ENCODE measurements around the gene FXYD6. TPM values are rescaled to one million over a fixed set of nuclear protein-coding genes. Genes with fewer than 3 reads are reported as not detected.

The FXYD6 gene
- total and polyA plus RNA-seq, 12 donors = 34.3 to 218 (median 94.1) TPM

DNA sequence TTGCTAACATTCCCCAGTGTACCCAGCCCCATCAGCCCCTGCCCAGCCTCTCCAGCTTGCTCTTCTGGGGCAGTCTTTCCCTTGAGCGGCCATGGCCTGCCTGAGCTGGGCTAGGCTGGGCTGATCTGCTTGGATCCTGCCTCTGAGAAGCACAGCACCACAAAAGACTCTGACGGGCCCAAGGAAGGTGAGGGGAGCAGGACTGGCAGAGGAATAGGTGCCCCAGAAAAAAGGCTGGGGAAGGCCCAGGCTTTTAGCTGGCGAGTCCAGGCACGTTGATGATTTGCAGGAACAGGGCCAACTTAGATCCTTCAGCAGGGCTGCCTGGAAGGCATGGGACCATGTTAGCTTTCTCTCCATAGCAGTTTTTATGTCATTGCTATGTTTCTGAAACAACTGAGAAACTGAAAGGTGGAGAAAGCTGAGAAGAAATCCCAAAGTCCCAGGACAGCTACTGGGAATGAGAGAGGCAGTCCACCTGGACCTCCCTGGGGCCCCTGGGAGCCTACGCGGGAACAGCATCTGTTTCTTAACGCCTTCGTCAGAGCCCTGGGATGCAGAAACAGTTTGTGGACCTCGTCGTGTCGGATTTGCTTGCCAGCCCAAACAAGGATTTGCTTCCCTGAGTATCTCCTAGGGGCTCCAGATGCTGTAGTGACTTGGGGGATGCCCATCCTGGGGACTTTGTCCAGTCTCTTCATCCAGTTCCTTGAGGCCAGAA, 24.4 kb upstream of the FXYD6 start:
- H3K9me3 ChIP-seq (replicated peaks in 1 of 3) = no peaks in the 10 kb centered on the region
- no peaks in the 10 kb centered on the region for H3K36me3 ChIP-seq (replicated peaks in 1 of 2)
- no peak overlapping the region for H3K4me3 ChIP-seq
- intact Hi-C loops (cut with DNase I) = loop anchor here in 1 of 2 donors (5.0 kb wide), 1 partner anchor 54 kb away; no protein-coding TSS in a partner anchor
- 86 to 94% (median 90%) methylated on average over 9 to 11 of the region's 11 CpGs for WGBS, 4 donors
- no peaks in the 10 kb centered on the region for H3K27me3 ChIP-seq
- no peak overlapping the region for H3K27ac ChIP-seq
- H3K4me1 ChIP-seq (replicated peaks in 1 of 2) = no peaks in the 10 kb centered on the region
- TF ChIP-seq, protein P1, sequence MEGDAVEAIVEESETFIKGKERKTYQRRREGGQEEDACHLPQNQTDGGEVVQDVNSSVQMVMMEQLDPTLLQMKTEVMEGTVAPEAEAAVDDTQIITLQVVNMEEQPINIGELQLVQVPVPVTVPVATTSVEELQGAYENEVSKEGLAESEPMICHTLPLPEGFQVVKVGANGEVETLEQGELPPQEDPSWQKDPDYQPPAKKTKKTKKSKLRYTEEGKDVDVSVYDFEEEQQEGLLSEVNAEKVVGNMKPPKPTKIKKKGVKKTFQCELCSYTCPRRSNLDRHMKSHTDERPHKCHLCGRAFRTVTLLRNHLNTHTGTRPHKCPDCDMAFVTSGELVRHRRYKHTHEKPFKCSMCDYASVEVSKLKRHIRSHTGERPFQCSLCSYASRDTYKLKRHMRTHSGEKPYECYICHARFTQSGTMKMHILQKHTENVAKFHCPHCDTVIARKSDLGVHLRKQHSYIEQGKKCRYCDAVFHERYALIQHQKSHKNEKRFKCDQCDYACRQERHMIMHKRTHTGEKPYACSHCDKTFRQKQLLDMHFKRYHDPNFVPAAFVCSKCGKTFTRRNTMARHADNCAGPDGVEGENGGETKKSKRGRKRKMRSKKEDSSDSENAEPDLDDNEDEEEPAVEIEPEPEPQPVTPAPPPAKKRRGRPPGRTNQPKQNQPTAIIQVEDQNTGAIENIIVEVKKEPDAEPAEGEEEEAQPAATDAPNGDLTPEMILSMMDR (IDR thresholded peaks at IDR 0.05) = no peak
- no peak for TF ChIP-seq POLR2A (IDR thresholded peaks at IDR 0.05)
- no peak for DNase-seq

DNA sequence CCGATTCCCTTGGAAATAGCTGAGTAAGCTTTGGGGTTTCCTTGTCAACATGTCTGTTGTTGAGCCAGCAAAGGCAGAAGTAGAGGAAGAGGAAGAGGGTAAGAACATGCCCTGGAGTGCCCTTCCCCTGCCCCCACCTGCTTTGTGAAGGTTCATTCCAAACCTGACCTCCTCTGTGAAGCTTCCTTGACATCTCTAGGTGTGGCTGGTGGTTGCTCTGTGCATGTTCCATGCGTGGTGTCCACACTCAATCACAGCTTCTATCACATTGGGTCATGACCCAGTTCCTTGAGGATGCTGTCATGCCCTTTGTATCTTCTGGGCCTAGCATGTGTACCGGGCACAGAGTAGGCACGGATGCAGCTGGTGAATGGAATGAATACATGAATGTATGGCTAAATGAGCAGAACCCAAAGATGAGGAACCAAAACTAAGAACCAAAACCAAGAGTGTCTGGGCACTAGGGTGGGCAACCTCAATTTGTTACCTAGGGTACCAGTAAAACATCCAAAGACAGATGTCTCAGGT, 23.7 kb upstream of the FXYD6 start:
- Histone ChIP-seq H3K9me3 (replicated peaks in 1 of 3) (no peaks in the 10 kb centered on the region), H3K27ac (no peak overlapping the region), H3K27me3 (no peaks in the 10 kb centered on the region), H3K36me3 (replicated peaks in 1 of 2) (no peaks in the 10 kb centered on the region), H3K4me3 (no peak overlapping the region), H3K4me1 (replicated peaks in 1 of 2) (no peaks in the 10 kb centered on the region)
- intact Hi-C loops (cut with DNase I) = loop anchor here in 1 of 2 donors (5.0 kb wide), 1 partner anchor 53 kb away; no protein-coding TSS in a partner anchor
- TF ChIP-seq POLR2A (IDR thresholded peaks at IDR 0.05) = no peak
- TF ChIP-seq, protein P1 (IDR thresholded peaks at IDR 0.05) = no peak
- 57 to 75% (median 67%) methylated on average over 4 of the region's 4 CpGs for WGBS, 4 donors
- no peak for DNase-seq

DNA sequence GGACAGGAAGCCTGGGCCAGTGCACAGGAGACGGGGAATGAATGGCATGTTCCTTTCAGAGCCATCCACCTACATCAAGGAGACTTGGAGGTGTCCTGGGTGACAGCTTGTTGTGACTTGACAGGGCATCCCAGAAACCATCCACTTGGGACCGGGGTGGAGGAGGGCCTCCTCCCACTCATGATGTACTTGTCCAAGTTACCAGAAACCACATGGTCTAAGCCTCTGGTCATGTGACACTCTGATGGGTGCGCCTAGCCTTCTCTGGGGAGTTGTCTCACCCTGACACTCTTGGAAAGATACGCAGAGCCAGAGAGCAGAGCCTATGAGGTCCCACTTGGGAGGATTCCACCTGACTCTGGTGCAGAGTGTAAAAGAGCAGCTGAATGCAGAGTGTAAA, 21.6 kb upstream of the FXYD6 start:
- H3K4me3 ChIP-seq = no peak overlapping the region
- no peak overlapping the region for H3K27ac ChIP-seq
- H3K4me1 ChIP-seq (replicated peaks in 1 of 2) = no peaks in the 10 kb centered on the region
- TF ChIP-seq, protein P1 (IDR thresholded peaks at IDR 0.05) = no peak
- TF ChIP-seq POLR2A (IDR thresholded peaks at IDR 0.05) = no peak
- H3K27me3 ChIP-seq = no peaks in the 10 kb centered on the region
- peak in 1 of 7 donors; percentile 9 for DNase-seq
- intact Hi-C loops (cut with DNase I) = no loop called here
- no peaks in the 10 kb centered on the region for H3K9me3 ChIP-seq (replicated peaks in 1 of 3)
- no peaks in the 10 kb centered on the region for H3K36me3 ChIP-seq (replicated peaks in 1 of 2)
- WGBS, 4 donors = 88 to 100% (median 94%) methylated on average over 1 to 4 of the region's 4 CpGs

DNA sequence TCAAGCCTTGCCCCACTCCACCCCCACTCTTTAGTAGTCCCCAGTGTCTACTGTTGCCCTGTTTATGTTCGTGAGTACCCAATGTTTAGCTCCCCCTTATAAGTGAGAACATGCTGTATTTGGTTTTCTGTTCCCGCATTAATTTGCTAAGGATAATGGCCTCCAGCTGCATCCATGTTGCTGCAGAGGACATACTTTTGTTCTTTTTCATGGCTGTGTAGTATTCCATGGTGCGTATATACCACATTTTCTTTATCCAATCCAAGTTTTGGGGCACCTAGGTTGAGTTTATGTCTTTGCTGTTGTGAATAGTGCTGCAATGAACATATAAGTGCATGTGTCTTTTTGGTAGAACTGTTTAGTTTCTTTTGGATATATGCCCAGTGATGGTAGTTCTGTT, 16.2 kb upstream of the FXYD6 start:
- Histone ChIP-seq H3K4me3 (no peak overlapping the region), H3K36me3 (replicated peaks in 1 of 2) (no peaks in the 10 kb centered on the region), H3K9me3 (replicated peaks in 1 of 3) (no peaks in the 10 kb centered on the region), H3K27me3 (no peaks in the 10 kb centered on the region), H3K27ac (no peak overlapping the region), H3K4me1 (replicated peaks in 1 of 2) (peaks cover 0 to 5% of the 10 kb centered on the region in 2 donors)
- intact Hi-C loops (cut with DNase I) = no loop called here
- WGBS, 4 donors = 90 to 92% (median 91%) methylated on average over 3 of the region's 3 CpGs
- peak in 1 of 7 donors; percentile 5 for DNase-seq
- TF ChIP-seq, protein P1 (IDR thresholded peaks at IDR 0.05) = no peak
- no peak for TF ChIP-seq POLR2A (IDR thresholded peaks at IDR 0.05)

All from adrenal gland (tissue), 12 donors.